ENCODE data around the gene STOX1. TPM values are rescaled to one million over a fixed set of nuclear protein-coding genes. Genes with fewer than 3 reads are reported as not detected.

Gene STOX1
- total RNA-seq, 1 experiment from 2014 or later: 1.4 TPM

- H3K4me1 ChIP-seq (ENCODE audit: insufficient read depth, low read length): no peaks in the 10 kb centered on the region
- H3K27me3 ChIP-seq (ENCODE audit: low read length): no peaks in the 10 kb centered on the region
- H3K36me3 ChIP-seq (ENCODE audit: low read depth, low read length): peaks cover 53% of the 10 kb centered on the region
- TF ChIP-seq CTCF (conservative IDR thresholded peaks at IDR 0.05; ENCODE audit: low read depth, low read length) (no peak), EZH2phosphoT487 (IDR thresholded peaks at IDR 0.05; ENCODE audit: borderline replicate concordance, low read length) (no peak), EZH2 (IDR thresholded peaks at IDR 0.05; ENCODE audit: low read length, unreplicated experiment) (no peak)
- H2AFZ ChIP-seq (ENCODE audit: low read length): no peak overlapping the region
- BruUV-seq (replicated peaks): no TSS peak
- no peaks in the 10 kb centered on the region for H3K9me2 ChIP-seq (replicated peaks; ENCODE audit: low read length)
- H3K9ac ChIP-seq (ENCODE audit: low read length): no peak overlapping the region
- no peak overlapping the region for H3K4me3 ChIP-seq (ENCODE audit: low read length)
- POLR2A ChIA-PET (ENCODE audit: unreplicated experiment): no interaction called here
- intact Hi-C loops (cut with micrococcal nuclease): no loop called here
- no peak overlapping the region for H3K27ac ChIP-seq (ENCODE audit: low read length)
- no peaks in the 10 kb centered on the region for H3K79me2 ChIP-seq (ENCODE audit: low read length)
- no peak overlapping the region for H3K4me2 ChIP-seq (ENCODE audit: low read length)
- H3K9me3 ChIP-seq (ENCODE audit: low read length): no peaks in the 10 kb centered on the region
- no peak for DNase-seq
- CTCF ChIA-PET: no interaction called here
- H4K20me1 ChIP-seq (ENCODE audit: low read length): no peaks in the 10 kb centered on the region
- H3F3A ChIP-seq (ENCODE audit: low read length, unreplicated experiment): no peaks in the 10 kb centered on the region
- no peak for ATAC-seq
Measured at GRCh38 chr10:68784476-68784875, 42.9 kb upstream of the STOX1 start.

GRCh38 chr10:68787813-68788212, 39.5 kb upstream of the STOX1 start:
- no peaks in the 10 kb centered on the region for H3F3A ChIP-seq (ENCODE audit: low read length, unreplicated experiment)
- H3K9ac ChIP-seq (ENCODE audit: low read length): no peak overlapping the region
- DNase-seq (no peak), ATAC-seq (no peak)
- H3K9me2 ChIP-seq (replicated peaks; ENCODE audit: low read length): no peaks in the 10 kb centered on the region
- no peaks in the 10 kb centered on the region for H3K79me2 ChIP-seq (ENCODE audit: low read length)
- TF ChIP-seq EZH2 (IDR thresholded peaks at IDR 0.05; ENCODE audit: low read length, unreplicated experiment): no peak
- no TSS peak for BruUV-seq (replicated peaks)
- no peak overlapping the region for H3K4me3 ChIP-seq (ENCODE audit: low read length)
- ChIA-PET POLR2A (ENCODE audit: unreplicated experiment) (interaction anchor here (0.6 kb wide), 1 partner anchor 40 kb away, joined by 3 read pairs; no protein-coding TSS in a partner anchor), CTCF (interaction anchor here (0.6 kb wide), 1 partner anchor 57 kb away, joined by 3 read pairs; no protein-coding TSS in a partner anchor)
- intact Hi-C loops (cut with micrococcal nuclease): no loop called here
- H3K4me2 ChIP-seq (ENCODE audit: low read length): no peak overlapping the region
- H3K27me3 ChIP-seq (ENCODE audit: low read length): no peaks in the 10 kb centered on the region
- no peaks in the 10 kb centered on the region for H4K20me1 ChIP-seq (ENCODE audit: low read length)
- H3K4me1 ChIP-seq (ENCODE audit: insufficient read depth, low read length): no peaks in the 10 kb centered on the region
- H3K27ac ChIP-seq (ENCODE audit: low read length): no peak overlapping the region
- H2AFZ ChIP-seq (ENCODE audit: low read length): no peak overlapping the region
- H3K36me3 ChIP-seq (ENCODE audit: low read depth, low read length): peaks cover 57% of the 10 kb centered on the region
- H3K9me3 ChIP-seq (ENCODE audit: low read length): no peaks in the 10 kb centered on the region

- H3K79me2 ChIP-seq (ENCODE audit: low read length): no peaks in the 10 kb centered on the region
- no peaks in the 10 kb centered on the region for H3K4me1 ChIP-seq (ENCODE audit: insufficient read depth, low read length)
- no peaks in the 10 kb centered on the region for H3F3A ChIP-seq (ENCODE audit: low read length, unreplicated experiment)
- H3K27ac ChIP-seq (ENCODE audit: low read length): no peak overlapping the region
- no peaks in the 10 kb centered on the region for H4K20me1 ChIP-seq (ENCODE audit: low read length)
- ChIA-PET CTCF (no interaction called here), POLR2A (ENCODE audit: unreplicated experiment) (no interaction called here)
- H3K9ac ChIP-seq (ENCODE audit: low read length): no peak overlapping the region
- TF ChIP-seq CTCF (conservative IDR thresholded peaks at IDR 0.05; ENCODE audit: low read depth, low read length): no peak
- no peak for TF ChIP-seq EZH2 (IDR thresholded peaks at IDR 0.05; ENCODE audit: low read length, unreplicated experiment)
- no peak for TF ChIP-seq EZH2phosphoT487 (IDR thresholded peaks at IDR 0.05; ENCODE audit: borderline replicate concordance, low read length)
- no peaks in the 10 kb centered on the region for H3K27me3 ChIP-seq (ENCODE audit: low read length)
- H3K4me3 ChIP-seq (ENCODE audit: low read length): no peak overlapping the region
- H3K4me2 ChIP-seq (ENCODE audit: low read length): no peak overlapping the region
- intact Hi-C loops (cut with micrococcal nuclease): no loop called here
- ATAC-seq: no peak
- DNase-seq: no peak
- no peaks in the 10 kb centered on the region for H3K9me3 ChIP-seq (ENCODE audit: low read length)
- H3K36me3 ChIP-seq (ENCODE audit: low read depth, low read length): peaks cover 59% of the 10 kb centered on the region
- no peak overlapping the region for H2AFZ ChIP-seq (ENCODE audit: low read length)
- no TSS peak for BruUV-seq (replicated peaks)
- H3K9me2 ChIP-seq (replicated peaks; ENCODE audit: low read length): no peaks in the 10 kb centered on the region
Measured at GRCh38 chr10:68790476-68790875, 36.9 kb upstream of the STOX1 start.

Measured in PC-3 (cell line).